T-helper 9 cell (primary cell): ENCODE measurements around the gene PLCD4.
A peak's percentile ranks its signal among the peaks of the same experiment; 100 is the strongest.

Experiments used
- DNase-seq: peaks from one replicate; pipeline ENCODE4 v3.0.0-alpha.2; 2020
- total RNA-seq, 2 donors: gene quantifications; one replicate each; lab custom pipeline; 2026; lab: John Stamatoyannopoulos, UW

The PLCD4 gene
- total RNA-seq, result 0 to 0.07 reads per million in 2 donors

- no peak for DNase-seq
These were observed at the start of gene PLCD4 for GRCh38 chr2:218607436-218608115. Gene PLCD4, plus strand, starts transcription at chr2:218607899. Its CDS starts 7,841 bp downstream, at chr2:218615740.

GRCh38 chr2:218557941-218558340, 49.8 kb upstream of the PLCD4 start:
- no peak for DNase-seq

GRCh38 chr2:218558986-218559385, 48.7 kb upstream of the PLCD4 start:
- DNase-seq, result no peak

- DNase-seq, result no peak
These were observed 43.6 kb upstream of the PLCD4 start for GRCh38 chr2:218564056-218564455.

- no peak for DNase-seq
These were observed 41.4 kb upstream of the PLCD4 start for GRCh38 chr2:218566296-218566695.

GRCh38 chr2:218567797-218568189, 39.9 kb upstream of the PLCD4 start:
- peak; percentile 65 for DNase-seq

GRCh38 chr2:218568190-218569037, 39.3 kb upstream of the PLCD4 start, which contains the start of the genes CNOT9 and USP37:
Gene CNOT9, plus strand, starts transcription at chr2:218568839. Its CDS starts 116 bp downstream, at chr2:218568955.
Gene USP37, minus strand, starts transcription at chr2:218568351. Its CDS starts 9,698 bp downstream, at chr2:218558653.
- peak; percentile 100 for DNase-seq

- peak; percentile 60 for DNase-seq
These were observed 38.7 kb upstream of the PLCD4 start for GRCh38 chr2:218569038-218569431.

- no peak for DNase-seq
These were observed 37.8 kb upstream of the PLCD4 start for GRCh38 chr2:218569661-218570500.

- DNase-seq, result no peak
These were observed 36.8 kb upstream of the PLCD4 start for GRCh38 chr2:218570850-218571249.

- DNase-seq, result no peak
These were observed 30.8 kb upstream of the PLCD4 start for GRCh38 chr2:218576854-218577253.

- DNase-seq, result no peak
These were observed 30.0 kb upstream of the PLCD4 start for GRCh38 chr2:218577482-218578220.

GRCh38 chr2:218578272-218578877, 29.3 kb upstream of the PLCD4 start:
- no peak for DNase-seq

- DNase-seq, result no peak
These were observed 25.6 kb upstream of the PLCD4 start for GRCh38 chr2:218582076-218582475.

- no peak for DNase-seq
These were observed 23.5 kb upstream of the PLCD4 start for GRCh38 chr2:218583983-218584850.

- no peak for DNase-seq
These were observed 22.2 kb upstream of the PLCD4 start for GRCh38 chr2:218585541-218585940.

GRCh38 chr2:218605432-218605831, 2.3 kb upstream of the PLCD4 start:
- DNase-seq, result no peak

GRCh38 chr2:218615868-218616315, 8.2 kb downstream of the PLCD4 start:
- no peak for DNase-seq

- no peak for DNase-seq
These were observed 10.6 kb downstream of the PLCD4 start for GRCh38 chr2:218618102-218618860.

GRCh38 chr2:218621007-218621406, 13.3 kb downstream of the PLCD4 start:
- no peak for DNase-seq
